Cardiac fibroblast (primary cell): ENCODE data around the gene ACBD5.

Experiments used
- DNase-seq, 2 donors: peaks; one replicate each; pipeline versions ENCODE4 v3.0.0 to v3.0.0-alpha.2; 2010; ENCODE audit warnings: low read depth in 2 of 2
- H3K4me3 ChIP-seq, 2 donors: replicated peaks in 1 of 2; 1 replicate in 1 of 2; 2 replicates in 1 of 2; pipeline ENCODE4 v1.5.1; 2011; ENCODE audit warnings: low read depth in 2 of 2, low read length in 2 of 2, mild to moderate bottlenecking in 2 of 2, moderate library complexity in 1 of 2
- TF ChIP-seq, protein P1 (sequence below): IDR thresholded peaks from one replicate; pipeline ENCODE4 v1.5.1; 2011; ENCODE audit warnings: low read depth, mild to moderate bottlenecking, low read length, inconsistent platforms

Gene ACBD5

DNA sequence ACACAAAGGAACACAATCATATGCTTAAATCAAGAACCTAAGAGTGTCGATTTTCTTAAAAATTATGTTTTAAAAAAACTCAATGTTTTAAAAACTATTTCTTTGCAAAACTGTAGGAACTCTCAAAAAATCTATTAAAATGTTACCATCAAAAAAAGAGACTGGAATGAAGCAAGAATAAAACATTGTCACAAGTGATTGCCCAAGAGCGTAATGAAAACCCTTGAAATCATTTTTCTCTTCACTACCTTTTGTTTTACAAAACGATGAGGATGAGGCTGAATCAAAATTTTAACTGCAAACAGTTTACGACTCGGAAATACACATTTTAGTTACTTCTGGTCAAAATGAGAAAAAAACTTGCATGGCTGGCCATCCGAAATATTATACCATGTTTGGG, 87.3 kb downstream of the ACBD5 start:
- H3K4me3 ChIP-seq = peak overlapping the region; percentile 65 to 95
- TF ChIP-seq, protein P1, sequence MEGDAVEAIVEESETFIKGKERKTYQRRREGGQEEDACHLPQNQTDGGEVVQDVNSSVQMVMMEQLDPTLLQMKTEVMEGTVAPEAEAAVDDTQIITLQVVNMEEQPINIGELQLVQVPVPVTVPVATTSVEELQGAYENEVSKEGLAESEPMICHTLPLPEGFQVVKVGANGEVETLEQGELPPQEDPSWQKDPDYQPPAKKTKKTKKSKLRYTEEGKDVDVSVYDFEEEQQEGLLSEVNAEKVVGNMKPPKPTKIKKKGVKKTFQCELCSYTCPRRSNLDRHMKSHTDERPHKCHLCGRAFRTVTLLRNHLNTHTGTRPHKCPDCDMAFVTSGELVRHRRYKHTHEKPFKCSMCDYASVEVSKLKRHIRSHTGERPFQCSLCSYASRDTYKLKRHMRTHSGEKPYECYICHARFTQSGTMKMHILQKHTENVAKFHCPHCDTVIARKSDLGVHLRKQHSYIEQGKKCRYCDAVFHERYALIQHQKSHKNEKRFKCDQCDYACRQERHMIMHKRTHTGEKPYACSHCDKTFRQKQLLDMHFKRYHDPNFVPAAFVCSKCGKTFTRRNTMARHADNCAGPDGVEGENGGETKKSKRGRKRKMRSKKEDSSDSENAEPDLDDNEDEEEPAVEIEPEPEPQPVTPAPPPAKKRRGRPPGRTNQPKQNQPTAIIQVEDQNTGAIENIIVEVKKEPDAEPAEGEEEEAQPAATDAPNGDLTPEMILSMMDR = no peak
- DNase-seq = no peak

DNA sequence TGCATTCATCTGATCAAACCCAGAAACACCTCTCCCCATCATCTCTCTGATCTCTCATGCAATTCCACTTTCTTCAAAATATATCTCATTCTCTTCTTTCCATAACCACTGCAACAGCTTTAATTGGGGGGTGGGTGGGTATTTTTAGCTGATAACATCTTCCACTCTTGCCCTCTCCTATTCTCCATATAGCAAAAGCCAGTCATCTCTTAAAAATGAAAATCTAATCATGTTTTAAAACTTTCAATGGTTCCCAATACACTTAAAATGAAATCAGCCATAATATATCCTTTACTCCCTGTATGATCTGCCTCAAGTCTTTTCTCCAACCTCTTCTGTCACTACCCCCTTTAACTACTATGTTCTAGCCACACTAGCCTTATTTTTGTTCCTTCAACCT, 87.9 kb downstream of the ACBD5 start:
- TF ChIP-seq, protein P1 = no peak
- no peak for DNase-seq
- peak overlapping the region; percentile 65 to 95 for H3K4me3 ChIP-seq

DNA sequence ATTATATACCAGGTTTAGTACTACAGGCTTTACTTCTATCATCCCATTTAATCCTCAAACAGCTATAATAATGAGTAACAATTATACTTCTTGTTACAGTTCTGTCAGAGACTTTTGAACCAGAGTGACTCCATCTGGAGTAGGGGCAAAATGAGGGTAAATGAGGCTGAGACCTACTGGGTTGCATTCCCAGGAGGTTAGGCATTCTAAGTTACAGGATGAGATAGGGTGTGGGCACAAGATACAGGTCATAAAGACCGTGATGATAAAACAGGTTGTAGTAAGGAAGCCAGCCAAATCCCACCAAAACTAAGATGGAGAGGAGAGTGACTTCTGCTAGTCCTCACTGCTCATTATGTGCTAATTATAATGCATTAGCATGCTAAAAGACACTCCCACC, 90.3 kb downstream of the ACBD5 start:
- no peak for DNase-seq
- no peak overlapping the region for H3K4me3 ChIP-seq
- TF ChIP-seq, protein P1 = no peak

DNA sequence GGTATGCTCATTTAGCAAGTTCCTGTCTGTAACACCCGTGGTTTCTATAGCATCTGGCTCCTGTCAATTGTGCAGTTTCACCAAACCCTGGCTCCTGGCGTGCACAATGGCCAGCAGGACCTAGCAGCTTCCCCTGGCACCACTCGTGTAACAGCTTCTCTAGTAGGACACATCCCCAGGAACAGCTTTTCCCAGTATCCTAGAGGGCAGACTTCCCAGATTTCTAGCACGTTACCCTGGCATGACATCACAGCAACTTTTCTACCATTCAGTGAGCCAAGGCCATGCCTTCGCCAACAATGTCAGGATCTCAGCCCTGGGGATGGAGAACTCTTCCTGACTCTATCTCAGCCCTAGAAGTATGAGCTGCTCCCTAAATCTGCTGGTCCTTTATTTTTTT, 92.9 kb downstream of the ACBD5 start:
- H3K4me3 ChIP-seq = no peak overlapping the region
- DNase-seq = no peak
- TF ChIP-seq, protein P1 = no peak

DNA sequence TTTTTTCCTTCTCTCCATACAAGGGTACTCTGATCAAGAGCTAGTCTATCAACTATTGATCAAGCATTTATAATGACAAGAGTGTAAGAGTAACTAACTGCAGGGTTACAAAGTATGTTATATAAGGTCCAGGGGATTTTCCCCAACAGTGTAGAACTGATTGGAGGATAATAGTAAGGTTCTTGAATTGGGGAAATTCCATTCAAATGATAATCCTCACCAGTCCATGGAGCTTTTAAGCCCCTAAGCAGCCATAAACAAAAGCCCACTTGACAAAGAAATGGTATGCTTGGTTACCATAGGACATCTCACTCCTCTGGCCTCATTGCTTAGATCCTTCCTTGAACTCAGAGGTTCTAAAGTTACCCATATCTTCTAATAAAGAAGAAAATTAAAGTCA, 94.7 kb downstream of the ACBD5 start:
- no peak for DNase-seq
- no peak overlapping the region for H3K4me3 ChIP-seq
- TF ChIP-seq, protein P1 = no peak
